ENCODE measurements around the gene FNDC3B. TPM values are rescaled to one million over a fixed set of nuclear protein-coding genes. Genes with fewer than 3 reads are reported as not detected.

The FNDC3B gene
- total and polyA plus RNA-seq, 4 donors: 23.3 to 74.2 (median 32.9) TPM

GRCh38 chr3:172174513-172175253 is 135.3 kb downstream of the FNDC3B start (continued):
- TF ChIP-seq ZBTB33 (IDR thresholded peaks at IDR 0.05) (no peak), EGR1 (IDR thresholded peaks at IDR 0.05; ENCODE audit: low read depth in 2 of 2) (no peak), HNF4G (IDR thresholded peaks at IDR 0.05) (no peak), HNF4A (conservative IDR thresholded peaks at IDR 0.05) (no peak), RAD21 (IDR thresholded peaks at IDR 0.05) (no peak), FOXA1 (IDR thresholded peaks at IDR 0.05) (no peak)

GRCh38 chr3:172175254-172175599 is 135.8 kb downstream of the FNDC3B start:
- H3K4me3 ChIP-seq (ENCODE audit: low read depth in 1 of 3, low read length in 3 of 3): no peak overlapping the region
- 85% methylated on average over 3 of the region's 3 CpGs for WGBS
- peaks cover 0 to 3% (median 0%) of the 10 kb centered on the region in 4 donors for H3K36me3 ChIP-seq (ENCODE audit: control insufficient read depth in 4 of 4, insufficient read depth in 3 of 4, low read depth in 1 of 4, low read length in 3 of 4)
- no peak for DNase-seq (ENCODE audit: low spot score)
- peaks cover 12 to 47% (median 31%) of the 10 kb centered on the region in 4 donors for H3K4me1 ChIP-seq (ENCODE audit: control insufficient read depth in 4 of 4, insufficient read depth in 4 of 4, low read length in 3 of 4)
- no peak overlapping the region for H3K9ac ChIP-seq (ENCODE audit: low read depth in 1 of 2, low read length in 2 of 2)
- TF ChIP-seq HNF4A (conservative IDR thresholded peaks at IDR 0.05) (no peak), YY1 (IDR thresholded peaks at IDR 0.05) (no peak), CTCF (IDR thresholded peaks at IDR 0.05; ENCODE audit: low read depth, low read length, missing input control) (no peak), SP1 (IDR thresholded peaks at IDR 0.05) (no peak), ATF3 (IDR thresholded peaks at IDR 0.05) (no peak)
- H3K27ac ChIP-seq (ENCODE audit: low read depth in 1 of 2, low read length in 2 of 2): peak overlapping the region; percentile 4 to 66
- H3K9me3 ChIP-seq (ENCODE audit: control insufficient read depth in 4 of 4, low read length in 3 of 4): no peaks in the 10 kb centered on the region
- H3K27me3 ChIP-seq (ENCODE audit: control insufficient read depth in 4 of 4, insufficient read depth in 4 of 4, low read length in 3 of 4): no peaks in the 10 kb centered on the region

GRCh38 chr3:172176061-172176770 is 136.8 kb downstream of the FNDC3B start:
- Histone ChIP-seq H3K9me3 (ENCODE audit: control insufficient read depth in 4 of 4, low read length in 3 of 4) (no peaks in the 10 kb centered on the region), H3K4me3 (ENCODE audit: low read depth in 1 of 3, low read length in 3 of 3) (no peak overlapping the region), H3K36me3 (ENCODE audit: control insufficient read depth in 4 of 4, insufficient read depth in 3 of 4, low read depth in 1 of 4, low read length in 3 of 4) (peaks cover 0 to 3% (median 0%) of the 10 kb centered on the region in 4 donors), H3K4me1 (ENCODE audit: control insufficient read depth in 4 of 4, insufficient read depth in 4 of 4, low read length in 3 of 4) (peaks cover 16 to 46% (median 36%) of the 10 kb centered on the region in 4 donors), H3K27me3 (ENCODE audit: control insufficient read depth in 4 of 4, insufficient read depth in 4 of 4, low read length in 3 of 4) (no peaks in the 10 kb centered on the region), H3K9ac (ENCODE audit: low read depth in 1 of 2, low read length in 2 of 2) (no peak overlapping the region), H3K27ac (ENCODE audit: low read depth in 1 of 2, low read length in 2 of 2) (peak overlapping the region; percentile 39 to 66)
- no peak for DNase-seq (ENCODE audit: low spot score)
- WGBS: 38% methylated on average over 3 of the region's 3 CpGs
- TF ChIP-seq HNF4A (conservative IDR thresholded peaks at IDR 0.05) (peak; percentile 9 to 21), CTCF (IDR thresholded peaks at IDR 0.05; ENCODE audit: low read depth, low read length, missing input control) (no peak), TAF1 (conservative IDR thresholded peaks at IDR 0.05) (no peak), RAD21 (IDR thresholded peaks at IDR 0.05) (peak; percentile 7 to 45)

All from liver (tissue), 9 donors.